Measurements from ENCODE around the gene NRG4.

DNA sequence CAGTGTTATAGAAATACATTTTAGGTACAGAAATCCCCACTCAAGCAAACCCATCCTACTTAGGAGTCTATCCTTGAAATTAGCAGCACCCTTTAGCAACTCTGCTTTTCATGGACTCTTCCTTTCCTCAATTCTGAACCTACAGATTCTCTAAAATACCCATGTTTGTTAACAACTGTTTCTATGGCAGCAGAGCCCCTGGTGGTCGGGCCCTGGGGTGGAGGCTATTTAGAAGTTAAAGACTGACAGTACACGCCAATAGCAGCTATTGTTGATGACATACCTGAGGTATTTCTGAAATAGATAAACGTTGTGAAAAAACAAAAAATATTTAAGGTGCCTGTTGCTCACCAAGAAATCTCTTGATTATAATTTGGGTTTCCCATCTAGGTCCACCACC lies 23.4 kb upstream of the NRG4 start:
- TF ChIP-seq POLR2AphosphoS5 (IDR thresholded peaks at IDR 0.05; ENCODE audit: low read depth, low read length) = no peak
- TF ChIP-seq, protein P1, sequence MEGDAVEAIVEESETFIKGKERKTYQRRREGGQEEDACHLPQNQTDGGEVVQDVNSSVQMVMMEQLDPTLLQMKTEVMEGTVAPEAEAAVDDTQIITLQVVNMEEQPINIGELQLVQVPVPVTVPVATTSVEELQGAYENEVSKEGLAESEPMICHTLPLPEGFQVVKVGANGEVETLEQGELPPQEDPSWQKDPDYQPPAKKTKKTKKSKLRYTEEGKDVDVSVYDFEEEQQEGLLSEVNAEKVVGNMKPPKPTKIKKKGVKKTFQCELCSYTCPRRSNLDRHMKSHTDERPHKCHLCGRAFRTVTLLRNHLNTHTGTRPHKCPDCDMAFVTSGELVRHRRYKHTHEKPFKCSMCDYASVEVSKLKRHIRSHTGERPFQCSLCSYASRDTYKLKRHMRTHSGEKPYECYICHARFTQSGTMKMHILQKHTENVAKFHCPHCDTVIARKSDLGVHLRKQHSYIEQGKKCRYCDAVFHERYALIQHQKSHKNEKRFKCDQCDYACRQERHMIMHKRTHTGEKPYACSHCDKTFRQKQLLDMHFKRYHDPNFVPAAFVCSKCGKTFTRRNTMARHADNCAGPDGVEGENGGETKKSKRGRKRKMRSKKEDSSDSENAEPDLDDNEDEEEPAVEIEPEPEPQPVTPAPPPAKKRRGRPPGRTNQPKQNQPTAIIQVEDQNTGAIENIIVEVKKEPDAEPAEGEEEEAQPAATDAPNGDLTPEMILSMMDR (IDR thresholded peaks at IDR 0.05; ENCODE audit: control extremely low read depth in 1 of 3, insufficient read depth in 1 of 3, low read depth in 1 of 3, low read length in 3 of 3) = no peak
- no peak for TF ChIP-seq MAFK (IDR thresholded peaks at IDR 0.05; ENCODE audit: low read depth, low read length)
- TF ChIP-seq TAF1 (IDR thresholded peaks at IDR 0.05; ENCODE audit: low read depth, low read length) = no peak
- no peak for TF ChIP-seq SP2 (IDR thresholded peaks at IDR 0.05; ENCODE audit: low read length)
